ENCODE results near the gene DPP6.

DPP6 gene

GRCh38 chr7:154253810-154254209, 201.6 kb downstream of the DPP6 start:
- DNase-seq: no peak

DNA sequence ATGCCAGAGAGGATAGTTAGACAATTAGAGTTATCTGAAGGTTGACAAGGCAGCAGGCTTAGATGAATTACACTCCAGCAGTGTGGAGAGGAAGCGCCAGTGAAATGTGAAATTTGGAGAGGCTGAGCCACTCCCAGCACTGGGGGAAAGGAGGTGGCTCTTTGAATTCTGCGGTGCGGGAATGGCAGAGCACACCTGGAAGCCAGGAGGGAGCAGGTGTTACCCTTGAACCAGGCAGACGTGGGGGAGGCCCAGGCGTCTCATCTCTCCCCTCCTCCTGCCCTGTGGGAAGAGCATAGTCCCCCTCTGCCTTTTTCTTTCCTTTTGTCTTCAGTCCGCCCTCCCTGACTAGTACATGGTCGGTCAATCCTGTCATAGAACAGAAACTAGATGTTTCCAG, 203.1 kb downstream of the DPP6 start:
- no peak for DNase-seq

- DNase-seq: no peak
Observed at GRCh38 chr7:154256150-154256549, 204.0 kb downstream of the DPP6 start.

DNA sequence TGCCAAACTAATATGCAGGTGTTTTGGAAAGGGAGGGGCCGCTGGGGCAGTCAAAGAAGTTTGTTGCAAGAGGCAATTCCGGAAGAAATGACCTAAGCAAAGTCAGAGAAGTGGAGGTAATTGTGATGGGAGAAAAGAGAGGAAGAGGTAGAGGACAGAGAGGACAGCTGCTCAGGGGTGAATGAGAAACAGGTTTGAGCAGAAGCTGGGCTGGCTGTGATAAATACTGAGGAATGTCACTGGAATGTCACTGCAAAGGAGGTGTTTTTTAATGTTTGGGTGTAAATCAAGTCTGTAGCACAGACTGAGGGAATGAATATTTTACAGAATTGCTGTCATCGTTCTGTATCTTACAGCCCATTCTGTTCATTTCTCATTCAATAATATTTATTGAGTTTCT, 207.2 kb downstream of the DPP6 start:
- DNase-seq: no peak

GRCh38 chr7:154287356-154287755, 235.2 kb downstream of the DPP6 start:
- no peak for DNase-seq

- no peak for DNase-seq
Observed at GRCh38 chr7:154289119-154289518, 236.9 kb downstream of the DPP6 start.

DNA sequence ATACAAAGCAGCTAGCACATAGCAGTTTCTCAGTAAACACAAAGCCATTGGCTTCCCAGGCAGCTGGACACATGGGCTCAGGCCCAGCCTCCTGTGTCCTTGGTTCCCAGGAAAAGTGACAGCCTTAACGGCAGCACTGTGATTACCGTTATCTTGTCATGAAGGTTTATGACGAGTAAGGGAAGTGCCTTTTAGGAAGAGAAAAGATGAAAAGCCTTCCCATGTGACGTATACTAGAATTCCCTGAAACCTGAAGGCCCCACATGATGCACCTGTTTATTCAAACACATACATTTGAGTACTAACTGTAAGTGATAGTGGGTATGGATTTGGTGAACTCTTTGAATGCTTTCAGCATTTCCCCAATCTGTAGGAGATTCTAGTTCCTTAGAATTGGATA, 244.2 kb downstream of the DPP6 start:
- no peak for DNase-seq

- DNase-seq: no peak
Observed at GRCh38 chr7:154299736-154300135, 247.5 kb downstream of the DPP6 start.

DNA sequence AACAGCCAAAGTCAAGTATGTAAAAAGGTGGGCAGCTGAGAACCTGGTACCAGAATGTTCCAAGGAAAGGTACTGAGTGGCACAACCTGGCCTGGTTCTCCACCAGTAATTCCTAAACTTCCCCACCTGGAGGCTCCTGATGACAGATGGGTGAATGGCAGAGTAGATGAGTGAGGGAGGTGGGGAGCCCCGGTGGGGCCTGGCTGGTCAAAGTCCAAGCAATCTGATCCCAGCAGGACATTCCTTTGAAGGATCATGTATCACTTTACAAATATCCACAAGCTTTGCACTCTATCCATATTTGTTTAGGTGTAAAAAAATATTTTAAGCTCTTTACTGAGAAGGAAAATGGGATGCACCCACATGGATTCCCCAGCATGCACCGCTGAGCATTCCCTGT, 250.2 kb downstream of the DPP6 start:
- no peak for DNase-seq

GRCh38 chr7:154304231-154304630, 252.0 kb downstream of the DPP6 start:
- no peak for DNase-seq

GRCh38 chr7:154304740-154305700, 252.8 kb downstream of the DPP6 start:
- no peak for DNase-seq

DNA sequence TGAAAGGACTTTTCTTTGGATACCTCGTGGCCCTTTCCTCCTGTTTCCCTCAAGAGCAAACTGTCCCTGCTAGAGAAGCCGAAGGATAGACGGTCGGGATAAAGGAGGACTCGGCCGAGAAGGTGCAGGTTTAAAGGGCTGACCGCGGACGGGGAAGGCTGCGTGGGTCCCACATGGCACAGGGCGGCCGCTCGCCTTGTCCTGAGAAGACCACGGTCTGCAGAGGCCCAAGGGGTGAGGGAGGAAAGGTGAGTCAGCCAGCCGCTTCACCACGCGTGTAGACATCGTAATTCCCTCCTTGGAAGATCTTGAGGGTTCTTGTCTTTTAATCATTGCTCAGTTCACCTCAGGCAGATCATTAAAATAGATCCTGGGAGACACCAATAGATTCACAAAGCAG, 253.8 kb downstream of the DPP6 start:
- DNase-seq: no peak

DNA sequence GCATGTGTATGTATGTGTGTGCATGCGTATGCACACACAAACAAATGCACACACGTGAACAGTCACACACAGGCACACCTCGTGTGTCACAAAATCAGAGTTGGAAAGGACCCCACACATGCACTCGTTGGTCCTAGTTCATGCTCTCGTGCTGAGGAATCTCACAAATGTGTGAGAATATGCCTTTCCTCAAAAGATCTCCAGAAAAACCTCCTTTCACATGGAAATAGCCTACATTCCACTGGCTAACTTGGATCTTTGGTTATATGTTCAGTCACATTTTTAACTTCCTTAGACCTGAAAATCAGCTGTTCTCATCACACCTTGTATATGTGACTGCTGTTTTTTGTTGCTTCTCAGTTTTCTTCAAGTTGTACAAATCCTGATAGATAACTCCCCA, 256.7 kb downstream of the DPP6 start:
- DNase-seq: no peak

GRCh38 chr7:154310114-154310513, 257.9 kb downstream of the DPP6 start:
- DNase-seq: no peak

DNA sequence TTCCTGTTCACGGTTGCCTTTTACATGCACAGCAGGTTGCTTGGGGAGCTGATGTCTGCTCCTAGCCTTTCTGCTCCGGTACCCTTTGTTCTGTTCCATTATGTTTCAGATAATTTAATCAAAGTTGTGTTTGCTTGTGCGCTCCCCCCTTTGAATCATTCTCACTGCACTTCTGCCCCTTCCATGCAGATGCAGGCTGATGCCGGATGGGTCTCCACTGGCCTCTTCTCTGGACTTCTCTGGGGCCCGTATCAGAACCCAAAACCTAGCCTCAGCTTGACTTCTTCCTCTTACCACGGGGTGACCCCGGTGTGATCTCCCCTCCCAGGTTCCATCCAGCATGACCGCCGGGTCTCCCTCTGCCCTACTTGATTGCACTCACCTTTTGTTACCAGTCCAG, 272.0 kb downstream of the DPP6 start:
- no peak for DNase-seq

GRCh38 chr7:154326421-154326820, 274.2 kb downstream of the DPP6 start:
- no peak for DNase-seq

DNA sequence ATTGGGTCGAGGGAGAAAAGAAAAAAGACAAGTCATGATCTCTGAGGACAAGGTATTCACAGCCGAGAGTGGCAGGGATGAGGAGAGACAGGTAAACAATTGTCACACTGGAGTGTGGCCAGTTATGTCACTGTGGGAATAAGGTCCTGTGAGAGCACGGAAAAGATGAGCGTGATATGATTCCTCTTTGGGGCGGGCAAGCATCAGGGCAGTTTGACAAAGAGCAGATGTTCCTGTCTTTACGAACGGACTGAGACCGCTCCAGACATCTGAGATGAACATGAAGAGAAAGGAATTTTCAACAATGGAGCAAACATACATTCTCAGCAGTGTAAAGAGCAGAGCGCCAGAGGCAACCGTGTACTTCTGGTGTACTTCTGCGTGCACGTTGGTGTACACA, 278.1 kb downstream of the DPP6 start:
- no peak for DNase-seq

DNA sequence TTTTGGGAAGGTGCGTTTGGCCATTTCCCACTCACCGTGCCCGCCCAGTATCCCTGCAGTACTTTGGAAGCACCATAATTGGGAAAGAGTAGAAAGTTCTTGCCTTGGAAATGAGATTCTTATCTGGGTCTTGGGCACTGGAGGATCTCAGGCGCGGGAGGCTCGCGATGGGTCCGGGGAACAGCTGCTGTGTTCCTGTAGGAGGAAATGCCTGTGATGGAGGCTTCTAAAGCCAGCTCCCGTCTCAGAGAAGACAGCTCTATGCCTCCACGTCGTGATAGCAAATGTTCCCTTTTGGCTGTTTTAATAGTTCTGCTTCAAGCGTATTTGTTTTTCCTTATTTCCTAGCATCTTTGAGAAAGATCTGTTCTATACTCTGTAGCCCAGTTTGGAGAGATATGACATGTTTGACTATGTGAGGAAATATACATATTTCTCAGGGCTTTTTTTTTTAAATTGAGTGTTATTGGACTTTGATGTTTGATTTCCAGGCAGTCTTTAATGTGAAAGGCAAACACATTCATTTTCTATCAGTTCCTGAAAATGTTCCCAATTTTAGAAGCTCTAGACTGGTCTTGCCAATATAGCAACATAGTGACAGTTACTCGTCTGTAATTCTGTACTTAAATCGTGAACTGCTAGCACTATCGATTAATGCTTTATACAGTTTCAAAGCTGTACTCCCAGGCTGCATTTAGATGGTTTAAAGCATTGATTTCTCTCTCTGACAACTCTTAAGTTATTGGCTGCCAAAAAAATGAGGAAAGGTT, 280.8 kb downstream of the DPP6 start:
- DNase-seq: no peak

GRCh38 chr7:154336295-154336694, 284.1 kb downstream of the DPP6 start:
- DNase-seq: no peak

DNA sequence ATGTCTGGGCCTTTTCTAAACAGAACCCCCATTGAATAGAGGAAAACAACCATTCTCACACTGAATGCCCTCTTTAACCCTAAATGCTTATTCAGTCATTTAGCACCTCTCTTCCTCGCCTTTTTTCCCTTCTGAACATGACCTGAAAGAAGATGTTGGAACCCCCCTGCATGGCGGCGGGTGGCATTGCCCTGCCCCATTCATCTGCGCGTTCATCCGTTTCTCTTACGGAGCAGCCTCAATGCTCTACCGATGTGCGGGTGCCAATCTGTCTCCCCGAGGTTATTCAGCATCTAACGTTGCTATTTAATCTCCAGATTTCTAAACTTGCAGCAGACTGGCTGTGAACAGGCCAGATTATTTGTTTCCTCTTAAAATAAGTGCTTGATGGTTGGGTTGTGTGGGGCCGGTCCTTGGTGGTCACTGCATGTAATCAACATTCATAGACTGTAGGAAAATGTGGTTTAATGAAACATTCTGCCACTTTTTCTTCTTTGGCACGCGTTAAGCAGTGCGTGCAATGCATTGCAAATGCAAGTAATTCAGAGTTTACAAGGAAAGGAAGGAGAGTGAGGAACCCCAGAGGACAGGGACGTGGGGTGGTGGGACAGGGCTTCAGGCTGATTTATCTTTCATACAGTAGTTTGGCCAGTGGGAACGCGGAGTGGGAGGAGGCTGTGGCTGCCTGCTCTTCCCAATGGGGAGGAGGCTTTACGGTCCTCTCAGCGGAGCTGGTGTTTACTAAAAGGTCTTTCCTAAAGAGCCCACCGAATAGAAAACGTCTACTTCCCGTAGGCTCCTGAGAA, 286.7 kb downstream of the DPP6 start:
- DNase-seq: no peak

GRCh38 chr7:154342971-154343633, 290.9 kb downstream of the DPP6 start:
- no peak for DNase-seq

DNA sequence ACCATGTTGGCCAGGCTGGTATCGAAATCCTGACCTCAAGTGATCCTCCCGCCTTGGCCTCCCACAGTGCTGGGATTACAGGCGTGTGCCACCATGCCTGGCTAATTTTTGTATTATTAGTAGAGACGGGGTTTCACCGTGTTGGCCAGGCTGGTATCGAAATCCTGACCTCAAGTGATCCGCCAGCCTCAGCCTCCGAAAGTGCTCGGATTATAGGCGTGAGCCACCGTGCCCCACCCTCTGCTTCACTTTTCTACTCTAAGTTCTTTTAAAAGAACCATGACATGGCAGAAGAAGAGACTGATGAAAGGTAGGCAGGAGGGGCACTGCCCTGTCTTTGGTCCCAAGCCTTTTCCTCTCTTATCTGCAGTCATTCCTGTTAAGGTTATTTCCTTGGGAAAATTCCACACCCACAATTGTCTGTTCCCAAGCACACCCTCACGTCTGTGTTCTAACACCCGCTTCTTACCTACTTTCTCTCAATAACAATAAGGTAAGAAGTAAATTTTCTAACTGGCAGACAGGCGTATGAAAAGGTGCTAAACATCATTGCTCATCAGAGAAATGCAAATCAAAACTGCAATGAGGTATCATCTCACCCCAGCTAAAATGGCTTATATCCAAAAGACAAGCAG, 291.7 kb downstream of the DPP6 start:
- no peak for DNase-seq

Measured in stimulated activated CD4-positive, alpha-beta T cell treated with anti-CD3 and anti-CD28 coated beads, Interleukin-4, amount 100 ng/mL, for 24 hours (primary cell).